GM12878 (cell line): ENCODE data around the gene OTUD4. TPM values are rescaled to one million over a fixed set of nuclear protein-coding genes. Genes with fewer than 3 reads are reported as not detected.

Source experiments
- ATF7 ChIP-seq: fragments of 450-650 bp; IDR thresholded peaks from 2 replicates; pipeline ENCODE4 v1.6.1; 2016; ENCODE audit warnings: low read depth, mild to moderate bottlenecking
- BCL11A ChIP-seq: IDR thresholded peaks from 2 replicates; pipeline ENCODE4 v1.6.1; 2011; ENCODE audit warnings: low read depth, low read length
- CBFB ChIP-seq: IDR thresholded peaks from 2 replicates; pipeline ENCODE4 v1.6.1; 2016; ENCODE audit warnings: antibody characterized with exemption, low read depth
- EP300 ChIP-seq, 2 experiments: fragments of 150-350 bp in 1 of 2; IDR thresholded peaks; 2 replicates each; pipeline ENCODE4 v1.6.1; 2011 to 2012; ENCODE audit warnings: low read depth in 2 of 2, low read length in 2 of 2, borderline replicate concordance in 1 of 2, improper control_type of control experiment in 1 of 2, inconsistent platforms in 1 of 2; ENCODE audit not compliant: control insufficient read depth in 1 of 2
- ESRRA ChIP-seq: IDR thresholded peaks from 2 replicates; pipeline ENCODE4 v1.6.1; 2012; ENCODE audit warnings: mild to moderate bottlenecking, low read length, improper control_type of control experiment
- GATAD2B ChIP-seq: fragments of 450-650 bp; conservative IDR thresholded peaks from 2 replicates; pipeline ENCODE4 v1.6.1; 2017; ENCODE audit warnings: low read depth, mild to moderate bottlenecking, moderate library complexity
- MTA2 ChIP-seq: fragments of 450-650 bp; IDR thresholded peaks from 2 replicates; pipeline ENCODE4 v1.6.1; 2016; ENCODE audit warnings: low read depth, mild to moderate bottlenecking, moderate library complexity
- NBN ChIP-seq: fragments of 450-650 bp; IDR thresholded peaks from 2 replicates; pipeline ENCODE4 v1.6.1; 2016
- RUNX3 ChIP-seq: IDR thresholded peaks from 2 replicates; pipeline ENCODE4 v1.6.1; 2012; ENCODE audit warnings: low read length, inconsistent platforms
- SMARCA5 ChIP-seq: fragments of 450-650 bp; IDR thresholded peaks from 2 replicates; pipeline ENCODE4 v1.6.1; 2017; ENCODE audit warnings: mild to moderate bottlenecking
- SREBF1 ChIP-seq: IDR thresholded peaks from 2 replicates; pipeline ENCODE4 v1.6.1; 2012; ENCODE audit warnings: mild to moderate bottlenecking, low read length
- TCF7 ChIP-seq: IDR thresholded peaks from 2 replicates; pipeline ENCODE4 v1.6.1; 2014; ENCODE audit warnings: antibody characterized with exemption, borderline replicate concordance
- polyA plus RNA-seq, 11 experiments: library from polyadenylated mRNA; depleted of rRNA in 4 of 11; unstranded in 6 of 11; stranded (reverse) in 5 of 11; fragments of >200 nt; fragmentation: Nextera tagmentation in 4 of 11; fragmentation: Illumina TruSeq in 1 of 11; extraction: Ambion mirVana in 4 of 11; extraction: Trizol in 1 of 11; gene quantifications; 1 replicate in 1 of 11; 2 replicates in 10 of 11; pipeline versions ENCODE4 v1.2.1 to v1.2.3, GENCODE V29; 2011 to 2016; ENCODE audit warnings: inconsistent platforms in 2 of 11, missing spikeins in 2 of 11, low read depth in 1 of 11
- total RNA-seq, 4 experiments: library from RNA; depleted of rRNA in 3 of 4; stranded (reverse); fragments of >200 nt in 3 of 4; fragmentation: Illumina TruSeq in 1 of 4; extraction: Trizol in 1 of 4; gene quantifications; 2 replicates each; pipeline versions ENCODE4 v1.2.1 to v1.2.3, GENCODE V29; 2013 to 2021
- TF ChIP-seq, protein P1 (sequence below): fragments of 450-650 bp; IDR thresholded peaks from 2 replicates; pipeline ENCODE4 v1.6.1; 2017; ENCODE audit warnings: mild to moderate bottlenecking
- TF ChIP-seq, protein P2 (sequence below): fragments of 450-650 bp; conservative IDR thresholded peaks from 2 replicates; pipeline ENCODE4 v1.6.1; 2017; ENCODE audit warnings: mild to moderate bottlenecking, moderate library complexity
- TF ChIP-seq, protein P3 (sequence below): IDR thresholded peaks from 2 replicates; pipeline ENCODE4 v1.6.1; 2011; ENCODE audit warnings: borderline replicate concordance, low read depth, mild to moderate bottlenecking, moderate library complexity, low read length; ENCODE audit not compliant: insufficient read depth, poor library complexity, severe bottlenecking
- TF ChIP-seq, protein P4 (sequence below): fragments of 450-650 bp; IDR thresholded peaks from 2 replicates; pipeline ENCODE4 v1.6.1; 2017; ENCODE audit warnings: mild to moderate bottlenecking, moderate library complexity
- TF ChIP-seq, protein P5 (sequence below): fragments of 450-650 bp; IDR thresholded peaks from 2 replicates; pipeline ENCODE4 v1.6.1; 2016; ENCODE audit warnings: mild to moderate bottlenecking
- TF ChIP-seq, protein P6 (sequence below): fragments of 450-650 bp; IDR thresholded peaks from 2 replicates; pipeline ENCODE4 v1.6.1; 2017; ENCODE audit warnings: borderline replicate concordance

OTUD4 gene
- total and polyA plus RNA-seq, 10 of the 15 experiments (the other 5 are each of a cell fraction or from before 2014, with no cell fraction given) = 2.2 to 26.3 (median 14.2) TPM

DNA sequence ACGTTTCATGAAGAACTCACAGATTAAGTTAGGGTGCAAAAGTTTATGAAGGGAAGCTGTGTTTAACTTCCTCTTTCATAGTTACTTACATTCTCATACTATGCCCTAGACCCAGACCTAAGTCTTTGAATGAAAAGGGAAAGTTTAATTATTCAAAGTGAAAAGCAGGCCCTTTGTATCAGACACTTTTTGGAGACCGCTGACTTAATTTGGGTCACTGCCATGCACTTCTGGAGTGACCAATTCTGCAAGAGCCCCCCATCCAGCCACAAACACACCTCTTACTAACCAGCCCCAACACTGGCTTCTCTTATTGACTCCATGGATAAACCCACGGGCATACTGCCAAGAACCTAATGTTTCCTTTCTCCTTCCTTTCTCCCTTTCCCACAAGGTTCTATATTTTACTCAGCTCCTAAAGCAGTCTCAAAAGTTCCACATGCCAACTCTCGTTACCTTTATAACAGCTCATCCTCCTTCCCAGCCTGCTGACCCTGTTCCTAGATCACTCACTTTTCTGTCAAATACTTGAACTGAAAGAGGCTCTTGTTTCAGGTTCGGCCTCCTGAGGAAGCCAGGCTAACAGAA, 47.8 kb downstream of the OTUD4 start (continued):
- TF ChIP-seq, protein P1, sequence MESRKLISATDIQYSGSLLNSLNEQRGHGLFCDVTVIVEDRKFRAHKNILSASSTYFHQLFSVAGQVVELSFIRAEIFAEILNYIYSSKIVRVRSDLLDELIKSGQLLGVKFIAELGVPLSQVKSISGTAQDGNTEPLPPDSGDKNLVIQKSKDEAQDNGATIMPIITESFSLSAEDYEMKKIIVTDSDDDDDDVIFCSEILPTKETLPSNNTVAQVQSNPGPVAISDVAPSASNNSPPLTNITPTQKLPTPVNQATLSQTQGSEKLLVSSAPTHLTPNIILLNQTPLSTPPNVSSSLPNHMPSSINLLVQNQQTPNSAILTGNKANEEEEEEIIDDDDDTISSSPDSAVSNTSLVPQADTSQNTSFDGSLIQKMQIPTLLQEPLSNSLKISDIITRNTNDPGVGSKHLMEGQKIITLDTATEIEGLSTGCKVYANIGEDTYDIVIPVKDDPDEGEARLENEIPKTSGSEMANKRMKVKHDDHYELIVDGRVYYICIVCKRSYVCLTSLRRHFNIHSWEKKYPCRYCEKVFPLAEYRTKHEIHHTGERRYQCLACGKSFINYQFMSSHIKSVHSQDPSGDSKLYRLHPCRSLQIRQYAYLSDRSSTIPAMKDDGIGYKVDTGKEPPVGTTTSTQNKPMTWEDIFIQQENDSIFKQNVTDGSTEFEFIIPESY = no peak
- TF ChIP-seq, protein P2, sequence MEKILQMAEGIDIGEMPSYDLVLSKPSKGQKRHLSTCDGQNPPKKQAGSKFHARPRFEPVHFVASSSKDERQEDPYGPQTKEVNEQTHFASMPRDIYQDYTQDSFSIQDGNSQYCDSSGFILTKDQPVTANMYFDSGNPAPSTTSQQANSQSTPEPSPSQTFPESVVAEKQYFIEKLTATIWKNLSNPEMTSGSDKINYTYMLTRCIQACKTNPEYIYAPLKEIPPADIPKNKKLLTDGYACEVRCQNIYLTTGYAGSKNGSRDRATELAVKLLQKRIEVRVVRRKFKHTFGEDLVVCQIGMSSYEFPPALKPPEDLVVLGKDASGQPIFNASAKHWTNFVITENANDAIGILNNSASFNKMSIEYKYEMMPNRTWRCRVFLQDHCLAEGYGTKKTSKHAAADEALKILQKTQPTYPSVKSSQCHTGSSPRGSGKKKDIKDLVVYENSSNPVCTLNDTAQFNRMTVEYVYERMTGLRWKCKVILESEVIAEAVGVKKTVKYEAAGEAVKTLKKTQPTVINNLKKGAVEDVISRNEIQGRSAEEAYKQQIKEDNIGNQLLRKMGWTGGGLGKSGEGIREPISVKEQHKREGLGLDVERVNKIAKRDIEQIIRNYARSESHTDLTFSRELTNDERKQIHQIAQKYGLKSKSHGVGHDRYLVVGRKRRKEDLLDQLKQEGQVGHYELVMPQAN = no peak
- TF ChIP-seq EP300 (IDR thresholded peaks at IDR 0.05; ENCODE audit: borderline replicate concordance in 1 of 2, control insufficient read depth in 1 of 2, low read depth in 2 of 2, low read length in 2 of 2) = peak; percentile 11 to 25; a peak in 1 of 4 replicates
- TF ChIP-seq MTA2 = peak; percentile 78
- no peak for TF ChIP-seq SREBF1
- peak; percentile 90 for TF ChIP-seq RUNX3
- TF ChIP-seq, protein P3, sequence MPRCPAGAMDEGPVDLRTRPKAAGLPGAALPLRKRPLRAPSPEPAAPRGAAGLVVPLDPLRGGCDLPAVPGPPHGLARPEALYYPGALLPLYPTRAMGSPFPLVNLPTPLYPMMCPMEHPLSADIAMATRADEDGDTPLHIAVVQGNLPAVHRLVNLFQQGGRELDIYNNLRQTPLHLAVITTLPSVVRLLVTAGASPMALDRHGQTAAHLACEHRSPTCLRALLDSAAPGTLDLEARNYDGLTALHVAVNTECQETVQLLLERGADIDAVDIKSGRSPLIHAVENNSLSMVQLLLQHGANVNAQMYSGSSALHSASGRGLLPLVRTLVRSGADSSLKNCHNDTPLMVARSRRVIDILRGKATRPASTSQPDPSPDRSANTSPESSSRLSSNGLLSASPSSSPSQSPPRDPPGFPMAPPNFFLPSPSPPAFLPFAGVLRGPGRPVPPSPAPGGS = peak; percentile 41
- TF ChIP-seq, protein P4, sequence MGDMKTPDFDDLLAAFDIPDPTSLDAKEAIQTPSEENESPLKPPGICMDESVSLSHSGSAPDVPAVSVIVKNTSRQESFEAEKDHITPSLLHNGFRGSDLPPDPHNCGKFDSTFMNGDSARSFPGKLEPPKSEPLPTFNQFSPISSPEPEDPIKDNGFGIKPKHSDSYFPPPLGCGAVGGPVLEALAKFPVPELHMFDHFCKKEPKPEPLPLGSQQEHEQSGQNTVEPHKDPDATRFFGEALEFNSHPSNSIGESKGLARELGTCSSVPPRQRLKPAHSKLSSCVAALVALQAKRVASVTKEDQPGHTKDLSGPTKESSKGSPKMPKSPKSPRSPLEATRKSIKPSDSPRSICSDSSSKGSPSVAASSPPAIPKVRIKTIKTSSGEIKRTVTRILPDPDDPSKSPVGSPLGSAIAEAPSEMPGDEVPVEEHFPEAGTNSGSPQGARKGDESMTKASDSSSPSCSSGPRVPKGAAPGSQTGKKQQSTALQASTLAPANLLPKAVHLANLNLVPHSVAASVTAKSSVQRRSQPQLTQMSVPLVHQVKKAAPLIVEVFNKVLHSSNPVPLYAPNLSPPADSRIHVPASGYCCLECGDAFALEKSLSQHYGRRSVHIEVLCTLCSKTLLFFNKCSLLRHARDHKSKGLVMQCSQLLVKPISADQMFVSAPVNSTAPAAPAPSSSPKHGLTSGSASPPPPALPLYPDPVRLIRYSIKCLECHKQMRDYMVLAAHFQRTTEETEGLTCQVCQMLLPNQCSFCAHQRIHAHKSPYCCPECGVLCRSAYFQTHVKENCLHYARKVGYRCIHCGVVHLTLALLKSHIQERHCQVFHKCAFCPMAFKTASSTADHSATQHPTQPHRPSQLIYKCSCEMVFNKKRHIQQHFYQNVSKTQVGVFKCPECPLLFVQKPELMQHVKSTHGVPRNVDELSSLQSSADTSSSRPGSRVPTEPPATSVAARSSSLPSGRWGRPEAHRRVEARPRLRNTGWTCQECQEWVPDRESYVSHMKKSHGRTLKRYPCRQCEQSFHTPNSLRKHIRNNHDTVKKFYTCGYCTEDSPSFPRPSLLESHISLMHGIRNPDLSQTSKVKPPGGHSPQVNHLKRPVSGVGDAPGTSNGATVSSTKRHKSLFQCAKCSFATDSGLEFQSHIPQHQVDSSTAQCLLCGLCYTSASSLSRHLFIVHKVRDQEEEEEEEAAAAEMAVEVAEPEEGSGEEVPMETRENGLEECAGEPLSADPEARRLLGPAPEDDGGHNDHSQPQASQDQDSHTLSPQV = no peak
- TF ChIP-seq GATAD2B = 0 out of 2 replicates have a peak, but pooled peaks have one; percentile 39
- TF ChIP-seq TCF7 = peak; percentile 67
- TF ChIP-seq, protein P5, sequence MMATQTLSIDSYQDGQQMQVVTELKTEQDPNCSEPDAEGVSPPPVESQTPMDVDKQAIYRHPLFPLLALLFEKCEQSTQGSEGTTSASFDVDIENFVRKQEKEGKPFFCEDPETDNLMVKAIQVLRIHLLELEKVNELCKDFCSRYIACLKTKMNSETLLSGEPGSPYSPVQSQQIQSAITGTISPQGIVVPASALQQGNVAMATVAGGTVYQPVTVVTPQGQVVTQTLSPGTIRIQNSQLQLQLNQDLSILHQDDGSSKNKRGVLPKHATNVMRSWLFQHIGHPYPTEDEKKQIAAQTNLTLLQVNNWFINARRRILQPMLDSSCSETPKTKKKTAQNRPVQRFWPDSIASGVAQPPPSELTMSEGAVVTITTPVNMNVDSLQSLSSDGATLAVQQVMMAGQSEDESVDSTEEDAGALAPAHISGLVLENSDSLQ = 0 out of 2 replicates have a peak, but pooled peaks have one; percentile 16
- TF ChIP-seq SMARCA5 = 0 out of 2 replicates have a peak, but pooled peaks have one; percentile 63
- no peak for TF ChIP-seq ESRRA
- peak; percentile 46; the same call in 1 of the 2 replicates for TF ChIP-seq NBN
- TF ChIP-seq, protein P6, sequence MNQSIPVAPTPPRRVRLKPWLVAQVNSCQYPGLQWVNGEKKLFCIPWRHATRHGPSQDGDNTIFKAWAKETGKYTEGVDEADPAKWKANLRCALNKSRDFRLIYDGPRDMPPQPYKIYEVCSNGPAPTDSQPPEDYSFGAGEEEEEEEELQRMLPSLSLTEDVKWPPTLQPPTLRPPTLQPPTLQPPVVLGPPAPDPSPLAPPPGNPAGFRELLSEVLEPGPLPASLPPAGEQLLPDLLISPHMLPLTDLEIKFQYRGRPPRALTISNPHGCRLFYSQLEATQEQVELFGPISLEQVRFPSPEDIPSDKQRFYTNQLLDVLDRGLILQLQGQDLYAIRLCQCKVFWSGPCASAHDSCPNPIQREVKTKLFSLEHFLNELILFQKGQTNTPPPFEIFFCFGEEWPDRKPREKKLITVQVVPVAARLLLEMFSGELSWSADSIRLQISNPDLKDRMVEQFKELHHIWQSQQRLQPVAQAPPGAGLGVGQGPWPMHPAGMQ = no peak
- peak; percentile 32; the same call in 1 of the 2 replicates for TF ChIP-seq ATF7
- peak; percentile 65 for TF ChIP-seq BCL11A
- peak; percentile 29 for TF ChIP-seq CBFB
